HFF-Myc (cell line): Measurements from ENCODE around the gene CCDC178.
"Not testable (repeated sequence)": the region's sequence is repeated elsewhere in the genome, so short reads cannot be mapped to it uniquely, and the experiment has no call there.

Experiments
- DNase-seq: peaks from one replicate; pipeline ENCODE4 v3.0.0-alpha.2; 2011; ENCODE audit warnings: low read depth; ENCODE audit errors: extremely low read depth
- H3K4me3 ChIP-seq: replicated peaks from 2 replicates; pipeline ENCODE4 v1.5.1; 2011; ENCODE audit warnings: low read depth, mild to moderate bottlenecking, control low read depth, low read length
- TF ChIP-seq, protein P1 (sequence below): IDR thresholded peaks from 2 replicates; pipeline ENCODE4 v1.5.1; 2012; ENCODE audit warnings: mild to moderate bottlenecking, low read depth, low read length, control low read depth; ENCODE audit errors: missing control alignments

The CCDC178 gene

DNA sequence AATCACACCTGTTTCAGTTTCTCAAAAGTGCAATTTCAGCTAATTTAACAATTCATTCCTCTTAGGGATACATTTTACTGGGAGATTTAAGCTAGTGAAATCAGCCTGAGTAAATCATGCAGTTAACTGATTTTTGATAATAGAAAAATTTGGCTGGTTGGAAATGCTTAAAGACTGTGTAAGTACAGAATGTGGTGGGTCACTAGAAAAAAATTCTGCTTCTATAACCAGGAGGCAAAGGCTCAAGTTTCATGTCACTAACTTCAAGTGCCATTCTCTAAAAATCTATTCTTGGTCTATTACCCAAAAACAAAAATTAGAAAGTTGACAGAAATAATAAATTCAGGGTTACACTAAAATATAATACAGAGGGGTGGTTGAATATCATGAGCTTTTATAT, 271.3 kb downstream of the CCDC178 start:
- no peak overlapping the region for H3K4me3 ChIP-seq
- DNase-seq: no peak
- TF ChIP-seq, protein P1, sequence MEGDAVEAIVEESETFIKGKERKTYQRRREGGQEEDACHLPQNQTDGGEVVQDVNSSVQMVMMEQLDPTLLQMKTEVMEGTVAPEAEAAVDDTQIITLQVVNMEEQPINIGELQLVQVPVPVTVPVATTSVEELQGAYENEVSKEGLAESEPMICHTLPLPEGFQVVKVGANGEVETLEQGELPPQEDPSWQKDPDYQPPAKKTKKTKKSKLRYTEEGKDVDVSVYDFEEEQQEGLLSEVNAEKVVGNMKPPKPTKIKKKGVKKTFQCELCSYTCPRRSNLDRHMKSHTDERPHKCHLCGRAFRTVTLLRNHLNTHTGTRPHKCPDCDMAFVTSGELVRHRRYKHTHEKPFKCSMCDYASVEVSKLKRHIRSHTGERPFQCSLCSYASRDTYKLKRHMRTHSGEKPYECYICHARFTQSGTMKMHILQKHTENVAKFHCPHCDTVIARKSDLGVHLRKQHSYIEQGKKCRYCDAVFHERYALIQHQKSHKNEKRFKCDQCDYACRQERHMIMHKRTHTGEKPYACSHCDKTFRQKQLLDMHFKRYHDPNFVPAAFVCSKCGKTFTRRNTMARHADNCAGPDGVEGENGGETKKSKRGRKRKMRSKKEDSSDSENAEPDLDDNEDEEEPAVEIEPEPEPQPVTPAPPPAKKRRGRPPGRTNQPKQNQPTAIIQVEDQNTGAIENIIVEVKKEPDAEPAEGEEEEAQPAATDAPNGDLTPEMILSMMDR: no peak

DNA sequence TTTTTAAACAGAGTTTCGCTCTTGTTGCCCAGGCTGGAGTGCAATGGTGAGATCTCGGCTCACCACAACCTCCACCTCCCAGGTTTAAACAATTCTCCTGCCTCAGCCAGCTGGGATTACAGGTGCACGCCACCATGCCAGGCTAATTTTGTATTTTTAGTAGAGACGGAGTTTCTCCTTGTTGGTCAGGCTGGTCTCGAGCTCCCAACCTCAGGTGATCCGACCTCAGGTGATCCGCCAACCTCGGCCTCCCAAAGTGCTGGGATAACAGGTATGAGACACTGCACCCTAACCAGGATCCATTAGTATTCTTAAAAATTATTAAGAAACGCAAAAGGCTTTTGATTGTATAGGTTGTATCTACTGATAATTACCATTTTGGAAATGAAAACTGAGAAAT, 276.4 kb downstream of the CCDC178 start:
- DNase-seq: not testable (repeated sequence)

DNA sequence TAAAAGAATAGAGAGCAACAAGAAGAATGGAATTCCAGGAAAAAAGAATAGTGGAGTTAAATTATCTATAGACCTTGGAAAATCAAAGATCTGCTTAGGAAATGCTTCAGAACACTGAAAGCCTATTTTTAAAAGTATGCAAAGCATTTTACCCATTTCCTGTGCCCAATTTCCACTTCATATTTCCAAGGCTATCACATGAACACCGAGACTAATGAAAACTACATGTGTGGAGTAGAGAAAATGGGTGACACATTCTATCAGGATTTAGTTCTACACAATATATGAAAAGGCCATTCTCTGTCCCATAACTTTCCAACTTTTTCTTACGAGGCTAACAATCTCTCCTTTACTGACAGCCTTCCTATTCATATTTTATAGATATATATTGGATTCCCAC, 279.4 kb downstream of the CCDC178 start:
- no peak overlapping the region for H3K4me3 ChIP-seq
- DNase-seq: no peak
- TF ChIP-seq, protein P1: no peak

More for the DNA sequence above, 276.4 kb downstream of the CCDC178 start:
- H3K4me3 ChIP-seq: not testable (repeated sequence)

DNA sequence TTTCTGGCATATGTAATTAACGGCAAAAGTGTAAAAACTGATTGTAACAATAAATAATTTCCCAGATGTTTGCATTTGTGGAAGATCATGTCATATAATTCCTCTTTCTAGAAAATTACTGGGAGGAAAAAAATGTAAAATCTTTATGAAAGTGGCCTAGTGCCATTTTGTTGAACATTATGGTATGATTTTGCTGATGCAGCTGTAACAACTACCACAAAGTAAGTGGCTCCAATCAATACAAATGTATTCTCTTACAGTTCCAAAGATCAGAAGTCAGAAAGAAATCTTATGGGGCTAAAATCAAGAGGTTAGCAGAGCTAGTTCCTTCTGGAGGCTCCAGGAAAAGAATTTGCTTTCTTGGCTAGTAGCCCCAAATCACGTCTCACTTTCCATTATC, 281.4 kb downstream of the CCDC178 start:
- TF ChIP-seq, protein P1: no peak
- no peak for DNase-seq
- H3K4me3 ChIP-seq: no peak overlapping the region

DNA sequence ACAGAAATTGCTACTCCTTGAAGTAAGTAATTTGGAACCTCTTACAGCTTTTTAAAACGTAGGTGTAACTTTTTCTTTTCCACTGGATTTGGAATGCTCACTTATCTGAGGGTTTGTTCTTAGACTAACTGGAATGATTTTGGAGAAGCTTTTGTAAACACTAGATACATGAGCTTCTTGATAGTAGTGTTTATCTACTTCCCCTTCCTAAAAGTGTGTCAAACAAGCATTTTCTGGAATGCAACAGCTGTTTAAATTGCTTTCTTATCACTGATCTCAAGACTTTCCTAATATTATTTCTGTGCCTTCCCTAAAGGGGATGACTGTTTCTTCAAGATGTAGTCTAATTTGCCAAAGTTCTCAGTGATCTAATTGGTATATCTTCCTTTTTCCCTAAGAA, 282.6 kb downstream of the CCDC178 start:
- TF ChIP-seq, protein P1: no peak
- DNase-seq: no peak

DNA sequence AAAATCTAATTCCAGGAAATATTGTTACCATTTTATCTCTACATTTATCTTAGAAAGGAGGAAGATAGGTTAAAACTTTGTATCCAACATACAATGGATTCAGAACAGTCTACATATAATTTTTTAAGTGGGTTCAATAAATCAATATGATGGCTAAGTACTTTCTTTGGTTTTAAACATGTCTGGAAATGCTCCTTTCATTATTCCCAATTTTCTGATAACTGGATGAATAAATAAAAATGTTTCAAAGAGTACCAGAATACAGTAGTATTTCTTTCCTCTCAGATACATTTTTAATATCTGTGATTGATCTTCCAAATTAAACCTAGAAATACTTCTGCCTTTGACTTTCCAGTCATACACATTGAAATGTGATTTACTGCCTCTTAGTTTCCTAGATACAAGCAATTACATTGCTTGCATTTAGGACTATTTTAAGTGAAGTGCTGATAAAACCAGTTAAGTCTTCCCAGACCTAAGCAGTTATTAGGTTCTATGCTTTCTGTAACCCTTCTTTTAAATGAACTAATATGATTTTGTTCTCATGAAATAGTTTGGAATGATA, 283.5 kb downstream of the CCDC178 start:
- TF ChIP-seq, protein P1: no peak
- no peak for DNase-seq
- H3K4me3 ChIP-seq: no peak overlapping the region

More for the DNA sequence above, 282.6 kb downstream of the CCDC178 start:
- no peak overlapping the region for H3K4me3 ChIP-seq

DNA sequence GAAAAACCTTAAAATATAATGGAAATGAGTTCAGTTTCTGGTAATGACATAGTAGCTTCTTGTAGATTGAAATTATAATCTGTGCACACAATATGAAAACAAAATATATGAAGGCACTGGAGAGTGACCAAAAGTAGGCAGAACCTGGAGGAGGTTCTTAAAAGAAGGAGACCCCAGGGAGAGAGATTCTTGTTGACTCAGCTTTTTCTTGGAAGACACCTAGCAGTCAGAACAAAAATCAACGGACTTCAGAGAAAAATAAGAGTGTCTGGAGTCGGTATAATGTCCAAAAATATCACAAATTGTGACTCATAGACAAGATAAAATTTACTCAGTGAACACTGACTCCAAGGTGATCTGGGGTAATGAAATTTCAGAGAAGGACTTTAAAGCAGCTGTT, 286.5 kb downstream of the CCDC178 start:
- H3K4me3 ChIP-seq: no peak overlapping the region
- DNase-seq: no peak

More for the DNA sequence above, 286.5 kb downstream of the CCDC178 start:
- TF ChIP-seq, protein P1: no peak
